Measurements from ENCODE around the gene PACC1.
A peak's percentile ranks its signal among the peaks of the same experiment; 100 is the strongest.

PACC1 gene

DNA sequence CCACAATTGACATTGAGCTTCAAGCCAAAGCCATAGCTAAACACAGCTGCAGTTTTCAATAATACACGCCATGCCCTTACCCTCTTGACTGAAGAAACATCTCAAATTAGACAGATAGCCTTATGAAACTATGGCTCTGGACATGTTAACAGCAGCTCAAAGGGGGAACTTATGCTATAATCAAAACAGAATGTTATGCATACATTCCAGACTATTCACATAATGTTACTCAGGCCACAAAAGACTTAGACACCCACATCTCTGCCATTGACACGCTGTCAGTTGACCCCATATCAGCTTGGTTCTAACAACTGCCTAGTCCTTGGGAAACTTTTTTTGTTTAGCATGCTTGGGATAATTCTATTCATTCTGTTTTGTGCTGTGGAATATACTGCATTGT lies 15.7 kb upstream of the PACC1 start:
- H3K27ac Mint-ChIP-seq, result no peak overlapping the region
- TF ChIP-seq, protein P1, sequence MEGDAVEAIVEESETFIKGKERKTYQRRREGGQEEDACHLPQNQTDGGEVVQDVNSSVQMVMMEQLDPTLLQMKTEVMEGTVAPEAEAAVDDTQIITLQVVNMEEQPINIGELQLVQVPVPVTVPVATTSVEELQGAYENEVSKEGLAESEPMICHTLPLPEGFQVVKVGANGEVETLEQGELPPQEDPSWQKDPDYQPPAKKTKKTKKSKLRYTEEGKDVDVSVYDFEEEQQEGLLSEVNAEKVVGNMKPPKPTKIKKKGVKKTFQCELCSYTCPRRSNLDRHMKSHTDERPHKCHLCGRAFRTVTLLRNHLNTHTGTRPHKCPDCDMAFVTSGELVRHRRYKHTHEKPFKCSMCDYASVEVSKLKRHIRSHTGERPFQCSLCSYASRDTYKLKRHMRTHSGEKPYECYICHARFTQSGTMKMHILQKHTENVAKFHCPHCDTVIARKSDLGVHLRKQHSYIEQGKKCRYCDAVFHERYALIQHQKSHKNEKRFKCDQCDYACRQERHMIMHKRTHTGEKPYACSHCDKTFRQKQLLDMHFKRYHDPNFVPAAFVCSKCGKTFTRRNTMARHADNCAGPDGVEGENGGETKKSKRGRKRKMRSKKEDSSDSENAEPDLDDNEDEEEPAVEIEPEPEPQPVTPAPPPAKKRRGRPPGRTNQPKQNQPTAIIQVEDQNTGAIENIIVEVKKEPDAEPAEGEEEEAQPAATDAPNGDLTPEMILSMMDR (IDR thresholded peaks at IDR 0.05; ENCODE audit: unreplicated experiment in 3 of 3), result no peak
- H3K9me3 Mint-ChIP-seq, result no peaks in the 10 kb centered on the region
- H3K4me3 Mint-ChIP-seq, result no peak overlapping the region
- H3K36me3 Mint-ChIP-seq (ENCODE audit: low read depth), result peaks cover 4% of the 10 kb centered on the region
- no peaks in the 10 kb centered on the region for H3K27me3 Mint-ChIP-seq (ENCODE audit: low read depth)
- H3K4me1 Mint-ChIP-seq, result peaks cover 8% of the 10 kb centered on the region

DNA sequence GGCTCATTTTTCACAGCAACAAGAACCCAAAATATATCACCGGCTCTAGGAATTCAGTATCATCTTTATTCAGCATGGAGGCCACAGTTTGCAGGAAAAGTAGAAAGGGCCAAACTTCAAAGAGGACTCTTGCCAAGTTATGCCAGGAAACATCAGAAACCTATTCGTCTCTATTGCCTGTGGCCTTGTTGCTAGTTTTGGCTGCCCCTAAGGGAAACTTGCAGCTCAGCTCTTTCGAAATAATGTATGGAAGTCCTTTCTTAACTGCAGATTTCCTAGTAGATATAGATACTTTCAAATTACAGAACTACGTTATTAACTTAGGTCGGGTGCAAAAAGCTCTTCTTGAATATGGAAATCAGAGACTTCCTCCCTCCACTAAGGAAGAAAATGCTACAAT lies 13.8 kb upstream of the PACC1 start:
- peaks cover 4% of the 10 kb centered on the region for H3K4me1 Mint-ChIP-seq
- TF ChIP-seq, protein P1 (IDR thresholded peaks at IDR 0.05; ENCODE audit: unreplicated experiment in 3 of 3), result no peak
- H3K36me3 Mint-ChIP-seq (ENCODE audit: low read depth), result no peaks in the 10 kb centered on the region
- no peaks in the 10 kb centered on the region for H3K9me3 Mint-ChIP-seq
- no peak overlapping the region for H3K27ac Mint-ChIP-seq
- no peak overlapping the region for H3K4me3 Mint-ChIP-seq
- H3K27me3 Mint-ChIP-seq (ENCODE audit: low read depth), result peaks cover 8% of the 10 kb centered on the region

GRCh38 chr1:212423879-212424278 lies 9.2 kb upstream of the PACC1 start:
- H3K27me3 Mint-ChIP-seq (ENCODE audit: low read depth), result peaks cover 18% of the 10 kb centered on the region
- TF ChIP-seq, protein P1 (IDR thresholded peaks at IDR 0.05; ENCODE audit: unreplicated experiment in 3 of 3), result no peak
- no peaks in the 10 kb centered on the region for H3K36me3 Mint-ChIP-seq (ENCODE audit: low read depth)
- H3K9me3 Mint-ChIP-seq, result no peaks in the 10 kb centered on the region
- H3K27ac Mint-ChIP-seq, result no peak overlapping the region
- H3K4me1 Mint-ChIP-seq, result no peaks in the 10 kb centered on the region
- H3K4me3 Mint-ChIP-seq, result no peak overlapping the region

- no peak overlapping the region for H3K27ac Mint-ChIP-seq
- peaks cover 32% of the 10 kb centered on the region for H3K27me3 Mint-ChIP-seq (ENCODE audit: low read depth)
- H3K4me3 Mint-ChIP-seq, result no peak overlapping the region
- no peaks in the 10 kb centered on the region for H3K9me3 Mint-ChIP-seq
- H3K4me1 Mint-ChIP-seq, result peaks cover 4% of the 10 kb centered on the region
- TF ChIP-seq, protein P1 (IDR thresholded peaks at IDR 0.05; ENCODE audit: unreplicated experiment in 3 of 3), result no peak
- H3K36me3 Mint-ChIP-seq (ENCODE audit: low read depth), result no peaks in the 10 kb centered on the region
These were observed 6.5 kb upstream of the PACC1 start for GRCh38 chr1:212421165-212421564.

GRCh38 chr1:212415107-212415841 lies 588 bp upstream of the PACC1 start:
- Mint-ChIP-seq H3K27ac (peak overlapping the region; percentile 41 to 93 (median 87)), H3K27me3 (ENCODE audit: low read depth) (peaks cover 14% of the 10 kb centered on the region), H3K4me3 (peak overlapping the region; percentile 91 to 96 (median 91)), H3K9me3 (no peaks in the 10 kb centered on the region), H3K4me1 (peaks cover 20% of the 10 kb centered on the region), H3K36me3 (ENCODE audit: low read depth) (peaks cover 10% of the 10 kb centered on the region)
- TF ChIP-seq, protein P1 (IDR thresholded peaks at IDR 0.05; ENCODE audit: unreplicated experiment in 3 of 3), result no peak

- H3K27ac Mint-ChIP-seq, result peak overlapping the region in 2 of 3 experiments; percentile 9 to 13
- peaks cover 14% of the 10 kb centered on the region for H3K27me3 Mint-ChIP-seq (ENCODE audit: low read depth)
- TF ChIP-seq, protein P1 (IDR thresholded peaks at IDR 0.05; ENCODE audit: unreplicated experiment in 3 of 3), result no peak
These were observed 771 bp downstream of the PACC1 start for GRCh38 chr1:212413902-212414327.

More at GRCh38 chr1:212413902-212414327, 771 bp downstream of the PACC1 start:
- H3K36me3 Mint-ChIP-seq (ENCODE audit: low read depth), result peaks cover 23% of the 10 kb centered on the region
- peaks cover 20% of the 10 kb centered on the region for H3K4me1 Mint-ChIP-seq
- no peaks in the 10 kb centered on the region for H3K9me3 Mint-ChIP-seq
- H3K4me3 Mint-ChIP-seq, result peak overlapping the region; percentile 91 to 96 (median 91)

Data from nephron (organoid).